Esophagus muscularis mucosa (tissue), 3 donors: Measurements from ENCODE around the gene ADCYAP1R1.

ENCODE experiments used
- CTCF ChIP-seq, 3 experiments: fragments of 200-600 bp in 2 of 3; fragments of 450-650 bp in 1 of 3; sonication (generic) in 2 of 3; IDR thresholded peaks; one replicate each; pipeline ENCODE4 v1.5.1; 2017 to 2019; ENCODE audit warnings: antibody characterized with exemption in 3 of 3, mild to moderate bottlenecking in 2 of 3, moderate library complexity in 1 of 3
- EP300 ChIP-seq: sonication (generic); formaldehyde crosslinking; IDR thresholded peaks from one replicate; pipeline ENCODE4 v1.6.1; 2017; ENCODE audit warnings: antibody characterized with exemption

- TF ChIP-seq CTCF (IDR thresholded peaks at IDR 0.05): no peak
- TF ChIP-seq EP300: no peak
Measured at GRCh38 chr7:31079126-31079823, 27.2 kb downstream of the ADCYAP1R1 start.
